Fibroblast of skin of right biceps (primary cell): ENCODE data around the gene E4F1.

Experiments used
- DNase-seq: peaks from one replicate; pipeline ENCODE4 v3.0.0-alpha.2; 2013

The E4F1 gene

DNA sequence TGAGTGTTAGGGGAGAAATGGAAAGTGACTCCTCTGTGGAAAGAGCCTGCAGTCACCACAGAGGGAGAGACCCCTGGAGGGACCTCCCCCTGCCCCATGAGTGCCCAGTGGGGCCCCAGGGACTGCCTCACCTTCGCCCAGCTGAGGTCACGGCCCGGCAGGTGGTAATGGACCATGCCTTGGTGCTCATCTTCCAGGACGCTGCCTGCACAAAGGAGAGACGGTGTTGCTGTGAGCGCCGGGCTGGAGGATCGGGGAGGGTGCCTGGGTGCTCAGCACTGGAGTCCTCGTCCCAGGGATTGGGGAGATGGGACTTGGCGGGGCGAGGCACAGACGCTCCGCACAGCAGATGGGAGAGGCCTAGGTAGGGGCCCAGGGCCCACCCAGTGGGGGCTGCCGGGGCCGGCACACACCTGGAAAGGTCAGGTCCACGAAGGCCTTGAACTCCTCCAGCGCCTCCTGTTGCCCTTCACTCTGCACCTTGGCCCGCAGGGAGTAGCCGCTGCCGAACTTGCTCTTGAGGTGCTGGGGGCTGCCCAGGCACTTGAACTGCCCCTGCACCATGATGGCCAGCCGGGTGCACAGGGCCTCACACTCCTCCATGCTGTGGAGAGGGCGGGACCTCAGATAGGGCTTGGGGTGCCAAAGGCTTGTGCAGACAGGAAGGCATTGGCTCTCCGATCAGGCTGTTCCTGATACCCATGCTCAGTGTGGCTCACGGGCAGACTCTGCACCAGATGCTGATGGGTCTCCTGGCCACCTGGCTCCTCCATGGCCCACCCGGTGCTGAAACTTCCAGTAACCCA lies 54.3 kb downstream of the E4F1 start:
- DNase-seq: no peak

- no peak for DNase-seq
Measured at GRCh38 chr16:2278272-2278608, 54.8 kb downstream of the E4F1 start.

GRCh38 chr16:2278956-2279800 lies 55.8 kb downstream of the E4F1 start:
- DNase-seq: no peak

- no peak for DNase-seq
Measured at GRCh38 chr16:2280461-2280860, 57.1 kb downstream of the E4F1 start.

DNA sequence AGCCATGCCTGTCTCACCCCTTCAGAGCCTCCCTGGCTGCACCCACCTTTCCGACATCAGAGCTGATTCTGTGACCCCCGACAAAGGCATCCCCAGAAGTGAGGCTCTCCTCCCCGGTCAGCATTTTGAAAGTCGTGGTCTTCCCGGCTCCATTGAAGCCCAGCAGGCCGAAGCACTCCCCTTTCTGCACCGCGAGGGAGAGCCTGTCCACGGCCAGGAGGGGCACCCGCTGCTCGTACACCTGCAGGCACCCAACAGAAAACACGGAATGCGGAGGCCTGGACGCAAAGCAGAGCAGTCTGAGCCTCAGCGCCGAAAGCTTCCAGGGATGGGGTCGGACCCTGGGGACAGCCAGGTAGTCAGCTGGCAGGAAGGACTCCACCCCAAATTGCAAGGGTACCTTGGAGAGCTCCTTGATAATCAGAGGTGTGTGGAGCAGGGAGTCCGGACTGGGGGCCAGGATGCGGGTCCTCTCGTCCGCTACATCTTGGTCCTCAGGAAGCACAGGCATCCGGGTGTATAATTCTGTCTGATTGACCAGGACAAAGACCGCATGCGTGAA lies 57.7 kb downstream of the E4F1 start:
- DNase-seq: no peak

DNA sequence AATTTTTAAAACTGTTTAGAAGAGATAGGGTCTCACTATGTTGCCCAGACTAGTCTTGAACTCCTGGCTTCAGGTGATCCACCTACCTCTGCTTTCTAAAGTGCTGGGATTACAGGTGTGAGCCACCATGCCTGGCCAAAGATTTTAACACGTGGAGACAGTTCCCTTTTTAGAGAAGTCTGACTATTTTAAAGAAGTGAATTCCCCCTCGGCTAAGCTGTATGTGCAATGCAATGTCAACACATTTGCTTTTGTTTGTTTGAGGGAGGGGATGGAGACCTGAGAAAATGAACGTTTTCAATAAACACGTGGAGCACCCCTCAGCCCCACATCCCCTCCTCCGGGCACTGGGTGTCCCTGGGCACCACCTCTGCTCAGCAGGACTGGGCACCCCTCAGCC lies 58.9 kb downstream of the E4F1 start:
- no peak for DNase-seq

- no peak for DNase-seq
Measured at GRCh38 chr16:2282866-2283555, 59.6 kb downstream of the E4F1 start.

GRCh38 chr16:2284001-2284770 lies 60.8 kb downstream of the E4F1 start:
- DNase-seq: no peak

- DNase-seq: no peak
Measured at GRCh38 chr16:2284797-2285576, 61.6 kb downstream of the E4F1 start.
